SK-N-SH (cell line): ENCODE data around the gene EXOC4. TPM values are rescaled to one million over a fixed set of nuclear protein-coding genes. Genes with fewer than 3 reads are reported as not detected.
A peak's percentile ranks its signal among the peaks of the same experiment; 100 is the strongest.

Experiments
- CTCF ChIA-PET: fragments of 300-600, 350-600 bp; formaldehyde crosslinking; extraction: SDS; loops from one replicate; lab custom pipeline; 2021; lab: Yijun Ruan, JAX
- POLR2A ChIA-PET: fragments of 350-600 bp; sonication (Branson Sonifier 250); formaldehyde crosslinking; extraction: SDS; loops from one replicate; lab custom pipeline; 2020; ENCODE audit warnings: antibody characterized with exemption, inconsistent platforms; lab: Yijun Ruan, JAX
- DNase-seq: peaks from one replicate; pipeline ENCODE4 v3.0.0; 2012
- H2AFZ ChIP-seq: fragments of 200-600 bp; sonication (generic); 2 replicates; pipeline ENCODE4 v1.8.1; 2016; ENCODE audit warnings: antibody characterized with exemption, mild to moderate bottlenecking, low read depth
- H3F3A ChIP-seq: fragments of 200-600 bp; sonication (generic); replicated peaks from 2 replicates; pipeline ENCODE3; 2016; ENCODE audit warnings: antibody characterized with exemption, mild to moderate bottlenecking; ENCODE audit not compliant: insufficient read depth
- H3K27ac ChIP-seq, 2 experiments: fragments of 200-500 bp in 1 of 2; fragments of 200-600 bp in 1 of 2; sonication (Bioruptor generic) in 1 of 2; sonication (generic), shearing (Covaris generic) in 1 of 2; 2 replicates each; pipeline versions ENCODE4 v1.5.1 to v1.6.1; 2014 to 2016; ENCODE audit warnings: low read depth in 2 of 2, inconsistent platforms in 1 of 2, low read length in 1 of 2, mild to moderate bottlenecking in 1 of 2, mixed read lengths in 1 of 2
- H3K27me3 ChIP-seq: fragments of 200-600 bp; sonication (generic), shearing (Covaris generic); 2 replicates; pipeline ENCODE4 v1.6.1; 2016; ENCODE audit warnings: mixed run types; ENCODE audit not compliant: insufficient read depth
- H3K36me3 ChIP-seq, 2 experiments: fragments of 200-500 bp in 1 of 2; fragments of 200-600 bp in 1 of 2; sonication (Bioruptor generic) in 1 of 2; sonication (generic) in 1 of 2; replicated peaks in 1 of 2; 2 replicates each; pipeline versions ENCODE3 to v1.5.1; 2014 to 2016; ENCODE audit warnings: low read length in 1 of 2, mild to moderate bottlenecking in 1 of 2; ENCODE audit not compliant: insufficient read depth in 2 of 2, control insufficient read depth in 1 of 2
- H3K4me1 ChIP-seq, 2 experiments: fragments of 200-500 bp in 1 of 2; fragments of 200-600 bp in 1 of 2; sonication (Bioruptor generic) in 1 of 2; sonication (generic), shearing (Covaris generic) in 1 of 2; 2 replicates each; pipeline versions ENCODE4 v1.5.1 to v1.6.1; 2014 to 2016; ENCODE audit warnings: low read depth in 1 of 2, low read length in 1 of 2, mixed run types in 1 of 2; ENCODE audit not compliant: insufficient read depth in 2 of 2, control insufficient read depth in 1 of 2
- H3K4me2 ChIP-seq: fragments of 200-600 bp; sonication (generic), shearing (Covaris generic); 2 replicates; pipeline ENCODE4 v1.6.1; 2017; ENCODE audit warnings: mixed run types
- H3K4me3 ChIP-seq, 2 experiments: fragments of 200-500 bp in 1 of 2; fragments of 200-600 bp in 1 of 2; sonication (Bioruptor generic) in 1 of 2; sonication (generic), shearing (Covaris generic) in 1 of 2; 2 replicates each; pipeline versions ENCODE4 v1.5.1 to v1.8.1; 2014 to 2016; ENCODE audit warnings: low read depth in 2 of 2, inconsistent platforms in 1 of 2, low read length in 1 of 2, mild to moderate bottlenecking in 1 of 2, mixed read lengths in 1 of 2, moderate library complexity in 1 of 2
- H3K79me2 ChIP-seq: fragments of 200-600 bp; sonication (generic); 2 replicates; pipeline ENCODE4 v1.8.1; 2017; ENCODE audit warnings: mild to moderate bottlenecking; ENCODE audit not compliant: insufficient read depth
- H3K9ac ChIP-seq: fragments of 200-600 bp; sonication (generic); 2 replicates; pipeline ENCODE4 v1.6.1; 2017; ENCODE audit warnings: mixed run types
- H3K9me2 ChIP-seq: fragments of 200-600 bp; sonication (generic); 2 replicates; pipeline ENCODE4 v1.6.1; 2017; ENCODE audit warnings: mixed run types
- H3K9me3 ChIP-seq: fragments of 200-600 bp; sonication (generic); 2 replicates; pipeline ENCODE4 v1.6.1; 2017; ENCODE audit warnings: mixed run types, mild to moderate bottlenecking, moderate library complexity
- H4K20me1 ChIP-seq: fragments of 200-600 bp; sonication (generic); 2 replicates; pipeline ENCODE4 v1.6.1; 2017; ENCODE audit warnings: mild to moderate bottlenecking, mixed run types; ENCODE audit not compliant: insufficient read depth
- CHD2 ChIP-seq: fragments of 150-350 bp; IDR thresholded peaks from 2 replicates; pipeline ENCODE4 v1.6.1; 2018; ENCODE audit warnings: low read length; ENCODE audit not compliant: partially characterized antibody
- ELF1 ChIP-seq: IDR thresholded peaks from 2 replicates; pipeline ENCODE4 v1.4.0; 2012
- EP300 ChIP-seq, 2 experiments: IDR thresholded peaks; 2 replicates each; pipeline versions ENCODE4 v1.4.0 to v1.6.1; 2012; ENCODE audit warnings: borderline replicate concordance in 1 of 2, low read depth in 1 of 2, low read length in 1 of 2
- EZH2phosphoT487 ChIP-seq: fragments of 200-600 bp; sonication (generic); IDR thresholded peaks from 2 replicates; pipeline ENCODE4 v1.6.1; 2017; ENCODE audit warnings: low read depth, mixed run types, mild to moderate bottlenecking, antibody characterized with exemption, moderate library complexity, borderline replicate concordance
- FOXJ3 ChIP-seq: sonication (generic); formaldehyde crosslinking; IDR thresholded peaks from 2 replicates; pipeline ENCODE4 v1.5.1; 2020; ENCODE audit warnings: mild to moderate bottlenecking, missing genetic modification reagents
- FOXM1 ChIP-seq: IDR thresholded peaks from 2 replicates; pipeline ENCODE4 v1.4.0; 2012; ENCODE audit warnings: low read depth, mild to moderate bottlenecking
- GABPA ChIP-seq: IDR thresholded peaks from 2 replicates; pipeline ENCODE4 v1.4.0; 2012; ENCODE audit warnings: low read depth, mild to moderate bottlenecking
- GATA2 ChIP-seq: sonication (generic); formaldehyde crosslinking; IDR thresholded peaks from 2 replicates; pipeline ENCODE4 v1.5.0; 2020; ENCODE audit warnings: mild to moderate bottlenecking, missing genetic modification reagents
- MAX ChIP-seq: IDR thresholded peaks from 2 replicates; pipeline ENCODE4 v1.4.0; 2012; ENCODE audit warnings: low read depth
- MEF2A ChIP-seq: IDR thresholded peaks from 2 replicates; pipeline ENCODE4 v1.4.0; 2012; ENCODE audit warnings: low read depth, borderline replicate concordance
- MXI1 ChIP-seq: IDR thresholded peaks from 2 replicates; pipeline ENCODE4 v1.6.1; 2012; ENCODE audit warnings: mild to moderate bottlenecking, low read depth, low read length, improper control_type of control experiment
- NFIC ChIP-seq: IDR thresholded peaks from 2 replicates; pipeline ENCODE4 v1.4.0; 2012; ENCODE audit warnings: borderline replicate concordance
- NRF1 ChIP-seq: IDR thresholded peaks from 2 replicates; pipeline ENCODE4 v1.6.1; 2012; ENCODE audit warnings: low read depth, mild to moderate bottlenecking, low read length
- PBX3 ChIP-seq: IDR thresholded peaks from 2 replicates; pipeline ENCODE4; 2012
- POLR2AphosphoS5 ChIP-seq: IDR thresholded peaks from 2 replicates; pipeline ENCODE4 v1.6.1; 2012; ENCODE audit warnings: low read depth, low read length
- RAD21 ChIP-seq: IDR thresholded peaks from 2 replicates; pipeline ENCODE4 v1.6.1; 2012; ENCODE audit warnings: mild to moderate bottlenecking, low read length
- RCOR1 ChIP-seq: fragments of 150-350 bp; IDR thresholded peaks from 2 replicates; pipeline ENCODE4 v1.6.1; 2017; ENCODE audit warnings: antibody characterized with exemption, low read length
- RFX5 ChIP-seq: IDR thresholded peaks from 2 replicates; pipeline ENCODE4 v1.6.1; 2012; ENCODE audit warnings: mild to moderate bottlenecking, improper control_type of control experiment, low read length
- RXRA ChIP-seq: IDR thresholded peaks from 2 replicates; pipeline ENCODE4 v1.4.0; 2012; ENCODE audit warnings: low read depth, mild to moderate bottlenecking, borderline replicate concordance
- SIN3A ChIP-seq: IDR thresholded peaks from 2 replicates; pipeline ENCODE4 v1.6.1; 2012; ENCODE audit warnings: low read depth, mild to moderate bottlenecking, low read length, moderate library complexity, borderline replicate concordance
- SMC3 ChIP-seq: IDR thresholded peaks from 2 replicates; pipeline ENCODE4 v1.6.1; 2012; ENCODE audit warnings: low read depth, low read length, improper control_type of control experiment
- TEAD4 ChIP-seq: IDR thresholded peaks from 2 replicates; pipeline ENCODE4 v1.4.0; 2012; ENCODE audit warnings: mild to moderate bottlenecking, borderline replicate concordance; ENCODE audit not compliant: insufficient read depth
- USF1 ChIP-seq: IDR thresholded peaks from 2 replicates; pipeline ENCODE4 v1.4.0; 2012; ENCODE audit warnings: low read depth, borderline replicate concordance
- USF2 ChIP-seq: fragments of 150-350 bp; IDR thresholded peaks from 2 replicates; pipeline ENCODE4 v1.6.1; 2017; ENCODE audit warnings: antibody characterized with exemption, low read length, low read depth, borderline replicate concordance
- ZBTB33 ChIP-seq: IDR thresholded peaks from 2 replicates; pipeline ENCODE4 v1.4.0; 2012; ENCODE audit warnings: low read depth, borderline replicate concordance
- WGBS: methylation state at CpG from one replicate; pipeline ENCODE4 v1.1.6; 2017; ENCODE audit warnings: low lambda C conversion rate; 5-methylcytosine and 5-hydroxymethylcytosine counted together
- polyA plus RNA-seq, 3 experiments: library from polyadenylated mRNA; depleted of rRNA; stranded (reverse); fragments of >200 nt; gene quantifications; 2 replicates each; pipeline ENCODE4 v1.2.3, GENCODE V29; 2012

Gene EXOC4
- polyA plus RNA-seq, 1 of the 3 experiments (the other 2 are of a cell fraction), result 37.3 TPM

GRCh38 chr7:134009314-134010110 lies 756.6 kb downstream of the EXOC4 start:
- Histone ChIP-seq H3K36me3 (peaks cover 5 to 32% of the 10 kb centered on the region in 2 experiments), H3K27me3 (no peaks in the 10 kb centered on the region), H3K4me1 (peaks cover 0 to 20% of the 10 kb centered on the region in 2 experiments; a peak in 2 of 4 replicates), H4K20me1 (no peaks in the 10 kb centered on the region), H3F3A (no peaks in the 10 kb centered on the region), H3K4me2 (no peak overlapping the region), H3K9me2 (no peaks in the 10 kb centered on the region), H3K79me2 (no peaks in the 10 kb centered on the region), H2AFZ (no peak overlapping the region), H3K4me3 (peak overlapping the region in 1 of 2 experiments; percentile 1; a peak in 1 of 4 replicates), H3K9me3 (no peaks in the 10 kb centered on the region), H3K27ac (peak overlapping the region in 1 of 2 experiments; percentile 98; a peak in 2 of 4 replicates), H3K9ac (no peak overlapping the region)
- TF ChIP-seq SMC3 (no peak), ELF1 (no peak), NFIC (no peak), SIN3A (no peak), POLR2AphosphoS5 (no peak), GABPA (no peak), EZH2phosphoT487 (no peak), USF1 (0 out of 2 replicates have a peak, but pooled peaks have one; percentile 16), PBX3 (no peak), CHD2 (peak; percentile 37), RXRA (no peak), TEAD4 (no peak), FOXJ3 (peak; percentile 56; the same call in 1 of the 2 replicates), MXI1 (no peak), USF2 (no peak), EP300 (IDR thresholded peaks at IDR 0.05; ENCODE audit: borderline replicate concordance in 1 of 2, low read depth in 1 of 2, low read length in 1 of 2) (peak in 1 of 2 experiments; percentile 87; a peak in 2 of 4 replicates), GATA2 (CRISPR knock-in tag) (peak; percentile 73), MAX (no peak), RAD21 (peak; percentile 33; the same call in 1 of the 2 replicates), RFX5 (no peak), RCOR1 (no peak; the same call in 1 of the 2 replicates), NRF1 (no peak), MEF2A (no peak), FOXM1 (no peak), ZBTB33 (no peak)
- ChIA-PET POLR2A (no interaction called here), CTCF (interaction anchor here (1.2 to 1.8 kb wide), 6 partner anchors 132 to 267 kb away, joined by 3 to 6 read pairs (median 5); no protein-coding TSS in a partner anchor)
- WGBS, result 83% methylated on average over 4 of the region's 4 CpGs
- no peak for DNase-seq
